Hippocampal formation (tissue), 2 donors: ENCODE data around the gene GPR158.

Experiments
- DNase-seq, 2 donors: peaks; one replicate each; lab custom pipeline; 2025; lab: John Stamatoyannopoulos, UW

GPR158 gene

DNA sequence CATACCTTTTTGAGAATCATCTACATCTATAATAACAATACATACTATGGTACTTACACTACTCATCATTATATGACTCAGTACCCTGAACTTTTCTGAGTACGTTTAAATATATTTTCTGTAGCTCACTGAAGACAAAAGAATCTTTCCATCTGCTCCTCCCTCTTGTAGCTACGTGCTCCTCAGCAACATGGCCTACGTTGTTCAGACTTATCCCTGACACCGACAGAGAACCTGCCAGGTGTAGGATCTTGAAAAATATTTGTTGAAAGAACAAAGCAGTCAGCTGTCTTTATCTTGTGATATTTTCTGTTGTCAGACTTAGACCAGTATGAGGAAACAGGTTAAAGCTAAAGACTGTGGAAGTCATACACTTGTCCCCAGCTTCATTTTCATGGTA is 403.3 kb downstream of the GPR158 start:
- DNase-seq = no peak

DNA sequence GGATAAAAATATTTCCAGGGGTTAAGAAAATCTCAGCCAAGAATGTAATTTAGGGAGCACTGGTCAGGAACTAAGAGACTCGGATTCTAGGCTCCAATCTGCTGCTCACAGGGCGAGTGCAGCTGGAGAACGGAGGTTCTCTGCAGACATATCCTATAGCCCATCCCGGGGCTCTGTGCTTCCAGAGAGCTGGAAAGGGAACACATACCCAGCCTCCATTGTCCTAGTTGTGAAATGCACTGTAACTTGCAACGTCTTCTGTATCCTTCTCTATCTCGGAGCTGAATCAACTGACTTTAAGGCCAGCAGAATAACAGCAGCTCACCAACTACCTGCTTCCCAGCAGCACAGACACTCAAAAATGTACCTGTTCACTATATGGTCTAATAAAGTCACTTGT is 408.2 kb downstream of the GPR158 start:
- no peak for DNase-seq

DNA sequence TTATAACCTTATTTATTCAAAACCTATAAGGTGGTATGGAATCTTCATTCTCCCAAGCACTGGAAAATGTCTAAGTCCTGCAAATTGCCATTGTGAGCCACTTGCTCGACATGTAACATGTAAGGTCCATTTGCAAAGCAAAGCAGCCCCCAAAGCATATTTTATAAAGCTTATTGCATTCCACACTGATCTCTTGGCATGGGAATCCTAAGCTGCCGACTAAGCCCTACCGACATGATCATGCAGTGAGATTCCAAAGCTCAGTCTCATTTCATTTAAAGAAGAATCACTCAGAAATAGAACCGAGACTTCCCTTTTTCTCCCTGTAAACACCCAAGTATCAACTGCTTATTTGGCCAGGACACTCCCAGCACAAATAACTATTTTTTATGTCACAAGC is 425.9 kb downstream of the GPR158 start:
- DNase-seq = no peak

DNA sequence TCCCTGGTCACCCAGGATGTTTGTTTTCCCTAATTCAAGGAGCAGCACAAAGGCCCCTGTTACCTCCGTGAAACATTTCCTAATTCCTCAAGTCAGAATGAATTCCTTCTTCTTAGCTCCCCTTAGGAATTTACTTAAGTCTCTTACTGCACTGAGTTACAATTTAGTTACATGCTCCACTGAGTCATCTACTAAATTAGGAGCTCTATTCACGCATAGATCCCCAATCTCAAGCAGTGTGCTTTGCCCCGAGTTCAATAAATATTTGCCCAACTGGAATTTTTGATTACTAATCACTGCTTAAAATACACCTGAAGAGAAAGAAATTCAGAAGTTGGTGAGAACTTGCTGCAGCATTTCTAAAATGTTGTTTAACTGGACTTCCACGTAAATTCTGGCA is 429.8 kb downstream of the GPR158 start:
- no peak for DNase-seq

DNA sequence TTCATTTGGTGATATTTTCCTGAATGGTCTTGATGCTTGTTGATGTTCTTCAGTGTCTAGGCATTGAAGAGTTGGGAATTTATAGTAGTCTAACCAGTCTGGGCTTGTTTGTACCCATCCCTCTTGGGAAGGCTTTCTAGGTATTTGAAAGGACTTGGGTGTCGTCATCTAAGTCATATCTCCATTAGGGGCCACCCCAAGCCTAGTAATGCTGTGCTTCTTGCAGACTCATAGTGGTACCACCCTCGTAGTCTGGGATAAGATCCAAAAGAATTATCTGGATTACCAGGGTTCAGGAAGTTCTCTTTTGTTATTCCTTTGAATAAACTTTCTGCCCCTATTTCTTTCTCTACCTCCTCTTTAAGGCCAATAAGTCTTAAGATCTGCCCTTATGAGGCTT is 439.9 kb downstream of the GPR158 start:
- DNase-seq = no peak

DNA sequence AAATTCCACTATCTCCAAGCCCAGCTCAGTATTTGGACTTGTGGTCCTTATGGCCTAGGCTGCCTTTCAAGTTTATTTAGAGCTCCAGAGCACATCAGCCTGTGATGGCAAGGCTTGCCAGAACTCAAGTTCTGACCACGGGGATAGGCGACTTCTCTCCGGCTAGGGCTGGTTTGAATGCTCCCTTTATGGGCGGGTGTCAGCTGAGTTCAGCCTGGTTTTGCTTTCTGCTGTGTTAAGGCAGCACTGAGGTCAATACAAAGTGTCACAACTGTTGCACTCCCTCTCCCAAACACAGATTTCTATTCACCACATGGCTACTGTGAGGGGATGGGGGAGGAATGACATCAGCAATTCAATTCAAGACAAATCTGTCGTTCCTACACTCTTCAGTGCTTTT is 441.1 kb downstream of the GPR158 start:
- no peak for DNase-seq

DNA sequence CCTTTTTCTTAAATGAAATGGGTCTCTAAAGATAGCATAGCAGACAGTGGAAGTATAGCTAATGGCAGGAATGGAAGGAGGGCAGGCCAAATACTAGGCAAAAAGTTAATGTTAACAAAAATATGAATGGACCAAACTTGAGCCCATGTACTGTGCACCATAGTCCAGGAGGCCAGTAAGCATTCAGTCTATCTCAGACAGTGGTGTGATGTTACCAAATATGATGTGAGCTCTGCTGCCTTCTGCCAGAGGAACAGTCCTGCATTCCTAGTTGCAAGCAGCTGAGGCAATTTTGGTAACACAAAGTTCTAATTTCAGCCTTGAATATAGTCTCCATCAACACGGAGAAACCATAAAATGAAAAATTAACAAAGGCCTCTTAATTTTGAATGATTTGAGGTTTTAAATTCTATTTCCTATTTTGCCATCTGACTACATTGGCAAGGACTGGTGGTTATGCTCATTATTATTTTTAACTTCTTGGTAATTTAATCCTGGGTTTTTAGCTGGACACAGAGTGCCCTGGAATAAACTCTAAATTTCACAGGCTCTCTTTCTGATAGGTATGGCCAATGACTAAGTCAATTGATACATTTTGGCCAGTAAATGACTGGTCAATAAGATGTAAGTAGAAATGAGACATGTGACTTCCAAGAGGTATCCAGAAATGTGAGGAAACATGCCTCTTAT is 442.2 kb downstream of the GPR158 start:
- no peak for DNase-seq

DNA sequence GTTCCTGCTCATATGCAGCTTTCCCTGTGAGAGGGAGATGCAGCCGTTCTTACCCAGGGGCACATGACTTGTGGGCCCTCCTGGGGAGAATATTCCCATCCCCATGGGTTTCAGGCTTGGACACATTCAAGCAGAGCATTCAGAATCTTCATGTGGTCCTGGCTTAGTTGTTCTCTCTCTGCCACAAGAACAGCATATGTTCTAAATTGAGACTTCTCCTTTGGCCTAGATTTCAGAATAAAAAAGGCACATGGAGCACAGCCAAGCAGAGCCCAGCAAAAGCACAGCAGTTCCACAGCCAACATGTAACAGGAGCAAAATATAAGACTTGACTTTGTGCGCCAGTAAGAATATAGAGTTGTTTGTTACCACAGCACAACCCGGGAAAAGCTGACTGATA is 452.8 kb downstream of the GPR158 start:
- DNase-seq = no peak

DNA sequence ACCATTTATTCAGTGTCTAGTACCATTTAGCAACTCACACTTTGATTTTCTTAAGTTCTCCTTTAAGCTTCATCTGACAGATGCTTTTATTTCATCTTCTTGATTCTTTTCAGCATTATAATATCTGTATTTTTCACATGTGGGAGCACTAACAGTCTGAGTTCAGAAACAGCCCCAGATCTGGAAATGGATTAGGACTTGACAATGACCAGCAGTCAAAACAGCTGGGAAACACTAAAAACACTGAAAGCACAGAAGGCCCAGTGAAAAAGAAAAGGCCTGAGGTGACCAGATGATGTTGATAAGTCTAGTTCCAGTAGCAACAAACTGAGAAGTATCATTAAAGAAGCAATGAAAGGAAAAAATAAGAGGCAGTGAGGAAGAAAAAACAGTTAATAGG is 454.5 kb downstream of the GPR158 start:
- no peak for DNase-seq

DNA sequence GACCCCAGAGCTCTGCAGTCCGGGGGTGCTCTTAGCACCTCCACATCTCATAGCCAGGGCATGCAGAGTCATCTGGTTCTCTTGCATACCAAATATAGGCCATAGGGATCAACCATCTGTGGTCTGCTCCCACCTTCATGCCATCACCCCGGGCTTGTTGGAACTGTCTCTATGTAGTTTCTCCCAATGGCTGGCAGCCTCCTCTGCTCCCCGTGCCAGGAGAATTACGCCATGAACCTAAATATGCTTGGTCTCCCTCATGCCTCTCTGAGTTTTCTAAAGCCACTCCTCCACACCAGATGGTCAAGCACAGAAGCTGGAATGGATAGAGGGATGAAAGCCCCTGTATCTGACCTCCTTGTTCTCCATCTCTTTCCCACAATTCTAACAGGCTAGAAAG is 456.7 kb downstream of the GPR158 start:
- no peak for DNase-seq

DNA sequence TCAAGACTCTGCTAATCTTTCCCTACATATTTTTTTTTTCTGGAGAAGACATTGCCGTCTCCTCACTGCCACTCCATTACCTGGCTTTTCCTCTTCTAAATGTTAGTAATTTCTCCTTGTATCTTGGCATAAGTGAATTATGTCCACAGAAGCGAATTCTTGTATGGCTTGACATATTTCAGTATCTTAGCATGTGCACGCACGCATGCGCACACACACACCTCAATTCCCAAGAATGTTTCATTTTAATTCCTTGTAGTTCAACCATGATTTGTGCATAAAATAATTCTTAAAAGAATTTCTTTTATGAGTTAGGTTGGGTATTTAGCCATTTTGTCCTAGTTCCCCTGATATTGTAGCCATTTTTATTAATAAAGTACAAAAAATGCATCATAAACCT is 458.0 kb downstream of the GPR158 start:
- no peak for DNase-seq

DNA sequence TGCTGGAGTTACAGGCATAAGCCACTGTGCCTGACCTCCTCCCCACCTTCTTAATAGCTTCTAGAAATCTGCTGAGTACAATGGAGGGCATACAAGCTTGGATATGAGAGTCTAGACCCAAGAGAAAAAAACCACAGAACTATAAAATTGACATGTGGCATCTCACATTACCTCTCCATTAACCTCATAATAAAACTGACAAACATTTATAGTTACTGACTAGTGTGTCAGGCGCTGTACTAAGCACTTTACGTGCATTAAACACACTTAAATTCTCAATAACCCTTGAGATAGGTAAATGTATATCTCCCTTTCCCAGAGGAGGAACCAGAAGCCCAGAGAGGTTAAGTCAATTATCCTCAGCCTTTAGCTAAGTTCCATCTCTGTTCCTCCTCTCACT is 458.7 kb downstream of the GPR158 start:
- no peak for DNase-seq

DNA sequence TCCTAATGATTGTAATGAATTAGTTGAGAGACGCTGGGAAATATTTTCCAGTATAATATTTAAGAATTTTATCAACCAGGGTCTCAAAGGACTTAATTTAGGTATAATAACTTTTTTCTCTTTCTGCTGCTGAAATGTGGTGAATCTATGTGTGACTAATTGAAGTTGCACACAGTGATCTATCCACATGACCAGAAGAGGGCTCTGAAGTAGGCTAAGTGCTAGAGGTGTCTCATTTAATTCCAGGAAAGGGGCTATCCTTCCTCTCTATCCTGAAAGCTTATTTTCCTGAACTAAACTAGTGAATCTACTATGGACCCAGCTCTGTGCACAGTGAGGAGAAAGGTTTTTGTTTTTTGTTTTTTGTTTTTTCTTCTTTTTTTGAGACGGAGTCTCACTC is 464.8 kb downstream of the GPR158 start:
- peak in 1 of 2 donors; percentile 22 for DNase-seq

DNA sequence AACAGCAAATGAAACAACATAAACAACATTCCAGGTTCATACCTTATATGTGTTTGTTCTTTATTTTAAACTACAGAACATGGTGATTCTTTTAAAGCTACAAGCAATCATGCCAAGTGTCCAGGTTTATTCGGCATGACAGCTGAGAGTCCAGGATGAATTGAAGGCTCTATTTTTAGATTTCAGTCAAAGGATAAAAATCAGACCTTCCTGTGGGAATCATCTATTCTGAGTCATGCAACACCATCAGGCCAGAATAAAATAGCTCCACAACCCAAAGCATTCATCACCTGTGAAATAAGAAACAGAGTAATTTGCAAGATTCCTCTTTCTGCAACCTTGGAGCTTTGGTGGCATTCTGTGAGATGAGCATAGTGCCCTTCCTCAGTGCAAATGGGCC is 466.8 kb downstream of the GPR158 start:
- no peak for DNase-seq

DNA sequence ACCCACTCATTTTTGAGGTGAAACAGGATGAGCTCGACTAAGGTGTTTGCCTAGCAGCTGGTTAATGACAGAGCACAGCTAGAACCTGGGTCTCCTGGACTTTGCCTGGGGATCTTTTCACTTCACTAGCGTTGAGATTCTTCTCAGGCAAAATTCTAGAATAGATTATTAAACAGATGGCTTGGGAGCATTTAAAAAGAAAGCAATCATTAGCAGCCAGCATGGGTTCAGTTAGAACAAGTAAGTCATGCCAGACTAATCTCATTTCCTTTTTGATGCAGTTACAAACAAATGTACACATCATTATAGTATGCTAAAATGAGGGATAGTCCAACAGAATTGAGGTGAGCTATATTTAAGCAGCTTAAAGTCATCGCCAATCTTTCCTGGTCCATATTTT is 467.9 kb downstream of the GPR158 start:
- DNase-seq = no peak

DNA sequence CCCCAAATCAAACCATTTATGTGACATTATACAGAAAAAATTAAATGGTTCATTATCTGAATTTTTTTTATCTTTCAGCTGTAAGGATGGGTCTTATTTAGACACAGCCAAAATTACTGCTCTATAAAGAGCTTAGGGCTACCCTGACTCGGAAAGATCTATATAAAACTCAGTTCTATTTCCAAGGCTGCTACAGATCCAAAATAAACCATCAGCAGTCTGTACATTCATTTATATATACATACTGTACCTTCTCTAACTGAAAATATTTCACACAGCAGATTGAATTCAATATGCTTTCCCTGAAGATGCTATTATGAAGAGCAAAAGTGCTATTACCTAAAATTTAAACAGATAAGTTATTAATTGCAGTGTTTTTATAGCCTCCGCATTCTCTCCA is 471.6 kb downstream of the GPR158 start:
- no peak for DNase-seq

DNA sequence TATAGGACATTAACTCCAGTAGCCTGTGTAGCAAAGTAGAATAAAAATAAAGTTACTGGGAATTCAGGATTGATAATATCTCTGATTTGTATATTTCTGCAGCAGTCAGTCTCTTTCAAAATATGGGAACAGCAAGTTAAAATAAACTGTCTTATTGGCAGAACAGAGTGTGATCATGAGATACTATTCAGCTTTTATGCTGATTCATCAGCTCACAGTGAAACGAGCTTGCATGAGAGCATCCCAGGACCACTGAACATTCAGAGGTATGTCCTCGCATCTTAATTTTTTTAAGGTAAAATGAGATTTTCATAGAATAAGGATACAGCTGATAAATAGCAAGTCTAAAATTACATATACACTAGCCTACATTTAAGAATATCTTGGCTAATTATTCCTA is 476.7 kb downstream of the GPR158 start:
- DNase-seq = no peak
